ENCODE data around the gene NCOA7. TPM values are rescaled to one million over a fixed set of nuclear protein-coding genes. Genes with fewer than 3 reads are reported as not detected.

Gene NCOA7
- total and polyA plus RNA-seq, 10 of the 15 experiments (the other 5 are each of a cell fraction or from before 2014, with no cell fraction given), result 18.9 to 50.3 (median 34.2) TPM

DNA sequence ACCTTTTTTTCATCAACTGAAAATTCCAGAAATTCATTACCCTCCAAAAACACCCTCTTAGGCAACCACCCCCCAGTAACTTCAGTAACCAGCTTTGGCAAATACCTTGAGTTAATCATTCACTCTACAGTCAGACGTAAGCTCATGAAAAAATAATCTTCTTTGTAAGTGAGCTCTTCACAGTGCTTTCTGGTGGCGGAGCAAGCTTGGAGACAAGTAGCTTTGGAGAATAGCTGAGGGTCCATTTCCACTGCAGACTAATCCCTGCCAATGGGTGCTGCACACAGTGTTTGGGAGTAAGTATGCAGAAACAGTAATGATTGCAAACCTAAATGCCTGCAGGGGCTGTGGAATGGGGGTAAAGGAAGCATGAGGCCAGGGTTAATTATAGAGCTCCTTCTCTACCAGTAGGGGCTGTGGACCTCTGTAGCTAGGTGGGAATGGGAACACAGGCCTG lies 109.0 kb downstream of the NCOA7 start (continued):
- TF ChIP-seq, protein P1, sequence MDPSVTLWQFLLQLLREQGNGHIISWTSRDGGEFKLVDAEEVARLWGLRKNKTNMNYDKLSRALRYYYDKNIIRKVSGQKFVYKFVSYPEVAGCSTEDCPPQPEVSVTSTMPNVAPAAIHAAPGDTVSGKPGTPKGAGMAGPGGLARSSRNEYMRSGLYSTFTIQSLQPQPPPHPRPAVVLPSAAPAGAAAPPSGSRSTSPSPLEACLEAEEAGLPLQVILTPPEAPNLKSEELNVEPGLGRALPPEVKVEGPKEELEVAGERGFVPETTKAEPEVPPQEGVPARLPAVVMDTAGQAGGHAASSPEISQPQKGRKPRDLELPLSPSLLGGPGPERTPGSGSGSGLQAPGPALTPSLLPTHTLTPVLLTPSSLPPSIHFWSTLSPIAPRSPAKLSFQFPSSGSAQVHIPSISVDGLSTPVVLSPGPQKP (IDR thresholded peaks at IDR 0.05; ENCODE audit: low read depth, low read length), result no peak
- TF ChIP-seq, protein P2, sequence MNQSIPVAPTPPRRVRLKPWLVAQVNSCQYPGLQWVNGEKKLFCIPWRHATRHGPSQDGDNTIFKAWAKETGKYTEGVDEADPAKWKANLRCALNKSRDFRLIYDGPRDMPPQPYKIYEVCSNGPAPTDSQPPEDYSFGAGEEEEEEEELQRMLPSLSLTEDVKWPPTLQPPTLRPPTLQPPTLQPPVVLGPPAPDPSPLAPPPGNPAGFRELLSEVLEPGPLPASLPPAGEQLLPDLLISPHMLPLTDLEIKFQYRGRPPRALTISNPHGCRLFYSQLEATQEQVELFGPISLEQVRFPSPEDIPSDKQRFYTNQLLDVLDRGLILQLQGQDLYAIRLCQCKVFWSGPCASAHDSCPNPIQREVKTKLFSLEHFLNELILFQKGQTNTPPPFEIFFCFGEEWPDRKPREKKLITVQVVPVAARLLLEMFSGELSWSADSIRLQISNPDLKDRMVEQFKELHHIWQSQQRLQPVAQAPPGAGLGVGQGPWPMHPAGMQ (IDR thresholded peaks at IDR 0.05; ENCODE audit: borderline replicate concordance), result no peak

DNA sequence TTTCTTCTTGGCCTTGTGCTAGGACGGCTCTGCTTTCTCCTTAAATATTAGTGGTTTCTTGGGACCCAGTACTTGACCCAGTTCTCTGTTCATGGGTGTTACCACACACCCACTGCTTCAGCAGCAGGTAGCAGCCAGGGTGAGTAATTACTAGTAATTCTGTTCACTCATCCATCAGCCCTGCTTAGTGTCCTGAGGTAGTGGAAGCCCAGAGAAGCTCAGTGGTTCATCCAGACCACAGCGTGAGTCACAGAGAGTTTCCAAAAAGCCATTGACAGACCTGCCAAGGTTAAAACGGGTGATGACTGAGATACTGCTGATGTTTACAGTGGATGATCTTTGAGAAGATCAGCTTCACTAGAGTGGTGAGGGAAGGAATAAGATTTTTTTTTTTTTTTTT lies 114.1 kb downstream of the NCOA7 start:
- Histone ChIP-seq H3K36me3 (ENCODE audit: control insufficient read depth in 2 of 2, insufficient read depth in 2 of 2, low read length in 1 of 2) (peaks cover 0 to 7% of the 10 kb centered on the region in 2 experiments; a peak in 1 of 4 replicates), H3K9me3 (replicated peaks; ENCODE audit: control insufficient read depth, insufficient read depth, low read length) (no peaks in the 10 kb centered on the region), H4K20me1 (ENCODE audit: control insufficient read depth, insufficient read depth) (no peaks in the 10 kb centered on the region), H3K4me3 (no peak overlapping the region), H3K4me1 (ENCODE audit: control insufficient read depth, insufficient read depth, low read length) (peaks cover 3% of the 10 kb centered on the region), H3K27me3 (replicated peaks in 1 of 2; ENCODE audit: control insufficient read depth in 2 of 2, insufficient read depth in 2 of 2, low read length in 1 of 2) (no peaks in the 10 kb centered on the region), H3K9ac (ENCODE audit: control insufficient read depth, insufficient read depth, low read length) (no peak overlapping the region), H3K27ac (ENCODE audit: control insufficient read depth, insufficient read depth) (no peak overlapping the region), H3K79me2 (ENCODE audit: control insufficient read depth, insufficient read depth, low read length) (no peaks in the 10 kb centered on the region), H2AFZ (ENCODE audit: control insufficient read depth, low read depth, low read length) (no peak overlapping the region), H3K4me2 (ENCODE audit: control insufficient read depth, insufficient read depth) (no peak overlapping the region)
- DNase-seq (ENCODE audit: low read depth, low spot score), result peak; percentile 50
- in situ Hi-C loops (cut with MboI), result no loop called here
- no peak for FAIRE-seq
- BruUV-seq (replicated peaks), result no TSS peak
- ChIA-PET RAD21 (ENCODE audit: unreplicated experiment) (interaction anchor here (0.6 to 2.6 kb wide), 7 partner anchors 12 to 592 kb away, joined by 3 to 12 read pairs (median 3); partner anchors contain the start of genes HINT3 and NCOA7), SMC1A (ENCODE audit: uncharacterized antibody, unreplicated experiment) (interaction anchor here (0.7 to 2.2 kb wide), 10 partner anchors 12 to 123 kb away, joined by 3 to 7 read pairs (median 4); no protein-coding TSS in a partner anchor), CTCF (interaction anchor here (0.7 to 6.1 kb wide), 13 partner anchors 9 to 126 kb away, joined by 3 to 153 read pairs (median 7); partner anchors contain the start of genes HINT3 and NCOA7), POLR2A (interaction anchor here (0.7 to 0.9 kb wide), 4 partner anchors 11 to 115 kb away, joined by 3 to 4 read pairs (median 3); partner anchors contain the start of gene NCOA7)
- ATAC-seq, result peak; percentile 87
- intact Hi-C loops (cut with micrococcal nuclease; ENCODE audit: unreplicated experiment), result no loop called here
- 3% methylated on average over 3 of the region's 3 CpGs for WGBS (ENCODE audit: insufficient coverage, insufficient replicate concordance, low lambda C conversion rate, missing lambda C conversion rate)
- TF ChIP-seq CBX5 (IDR thresholded peaks at IDR 0.05; ENCODE audit: low read depth) (no peak), POLR2AphosphoS2 (IDR thresholded peaks at IDR 0.05; ENCODE audit: low read depth, low read length) (no peak), ZNF207 (IDR thresholded peaks at IDR 0.05; ENCODE audit: borderline replicate concordance) (no peak), CREB1 (IDR thresholded peaks at IDR 0.05; ENCODE audit: low read depth) (no peak), CREM (IDR thresholded peaks at IDR 0.05; ENCODE audit: low read depth) (no peak; the same call in 1 of the 2 replicates), CHD4 (IDR thresholded peaks at IDR 0.05) (no peak), RBBP5 (conservative IDR thresholded peaks at IDR 0.05) (no peak), RUNX3 (IDR thresholded peaks at IDR 0.05; ENCODE audit: low read length) (peak; percentile 89)
- TF ChIP-seq, protein P3, sequence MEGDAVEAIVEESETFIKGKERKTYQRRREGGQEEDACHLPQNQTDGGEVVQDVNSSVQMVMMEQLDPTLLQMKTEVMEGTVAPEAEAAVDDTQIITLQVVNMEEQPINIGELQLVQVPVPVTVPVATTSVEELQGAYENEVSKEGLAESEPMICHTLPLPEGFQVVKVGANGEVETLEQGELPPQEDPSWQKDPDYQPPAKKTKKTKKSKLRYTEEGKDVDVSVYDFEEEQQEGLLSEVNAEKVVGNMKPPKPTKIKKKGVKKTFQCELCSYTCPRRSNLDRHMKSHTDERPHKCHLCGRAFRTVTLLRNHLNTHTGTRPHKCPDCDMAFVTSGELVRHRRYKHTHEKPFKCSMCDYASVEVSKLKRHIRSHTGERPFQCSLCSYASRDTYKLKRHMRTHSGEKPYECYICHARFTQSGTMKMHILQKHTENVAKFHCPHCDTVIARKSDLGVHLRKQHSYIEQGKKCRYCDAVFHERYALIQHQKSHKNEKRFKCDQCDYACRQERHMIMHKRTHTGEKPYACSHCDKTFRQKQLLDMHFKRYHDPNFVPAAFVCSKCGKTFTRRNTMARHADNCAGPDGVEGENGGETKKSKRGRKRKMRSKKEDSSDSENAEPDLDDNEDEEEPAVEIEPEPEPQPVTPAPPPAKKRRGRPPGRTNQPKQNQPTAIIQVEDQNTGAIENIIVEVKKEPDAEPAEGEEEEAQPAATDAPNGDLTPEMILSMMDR (IDR thresholded peaks at IDR 0.05 in 2 of 3, conservative IDR thresholded peaks at IDR 0.05 in 1 of 3; ENCODE audit: control insufficient read depth in 2 of 3, extremely low read depth in 1 of 3, insufficient read depth in 1 of 3, low read depth in 3 of 3, low read length in 3 of 3), result no peak
- TF ChIP-seq, protein P4, sequence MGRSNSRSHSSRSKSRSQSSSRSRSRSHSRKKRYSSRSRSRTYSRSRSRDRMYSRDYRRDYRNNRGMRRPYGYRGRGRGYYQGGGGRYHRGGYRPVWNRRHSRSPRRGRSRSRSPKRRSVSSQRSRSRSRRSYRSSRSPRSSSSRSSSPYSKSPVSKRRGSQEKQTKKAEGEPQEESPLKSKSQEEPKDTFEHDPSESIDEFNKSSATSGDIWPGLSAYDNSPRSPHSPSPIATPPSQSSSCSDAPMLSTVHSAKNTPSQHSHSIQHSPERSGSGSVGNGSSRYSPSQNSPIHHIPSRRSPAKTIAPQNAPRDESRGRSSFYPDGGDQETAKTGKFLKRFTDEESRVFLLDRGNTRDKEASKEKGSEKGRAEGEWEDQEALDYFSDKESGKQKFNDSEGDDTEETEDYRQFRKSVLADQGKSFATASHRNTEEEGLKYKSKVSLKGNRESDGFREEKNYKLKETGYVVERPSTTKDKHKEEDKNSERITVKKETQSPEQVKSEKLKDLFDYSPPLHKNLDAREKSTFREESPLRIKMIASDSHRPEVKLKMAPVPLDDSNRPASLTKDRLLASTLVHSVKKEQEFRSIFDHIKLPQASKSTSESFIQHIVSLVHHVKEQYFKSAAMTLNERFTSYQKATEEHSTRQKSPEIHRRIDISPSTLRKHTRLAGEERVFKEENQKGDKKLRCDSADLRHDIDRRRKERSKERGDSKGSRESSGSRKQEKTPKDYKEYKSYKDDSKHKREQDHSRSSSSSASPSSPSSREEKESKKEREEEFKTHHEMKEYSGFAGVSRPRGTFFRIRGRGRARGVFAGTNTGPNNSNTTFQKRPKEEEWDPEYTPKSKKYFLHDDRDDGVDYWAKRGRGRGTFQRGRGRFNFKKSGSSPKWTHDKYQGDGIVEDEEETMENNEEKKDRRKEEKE (IDR thresholded peaks at IDR 0.05), result no peak
- TF ChIP-seq, protein P5, sequence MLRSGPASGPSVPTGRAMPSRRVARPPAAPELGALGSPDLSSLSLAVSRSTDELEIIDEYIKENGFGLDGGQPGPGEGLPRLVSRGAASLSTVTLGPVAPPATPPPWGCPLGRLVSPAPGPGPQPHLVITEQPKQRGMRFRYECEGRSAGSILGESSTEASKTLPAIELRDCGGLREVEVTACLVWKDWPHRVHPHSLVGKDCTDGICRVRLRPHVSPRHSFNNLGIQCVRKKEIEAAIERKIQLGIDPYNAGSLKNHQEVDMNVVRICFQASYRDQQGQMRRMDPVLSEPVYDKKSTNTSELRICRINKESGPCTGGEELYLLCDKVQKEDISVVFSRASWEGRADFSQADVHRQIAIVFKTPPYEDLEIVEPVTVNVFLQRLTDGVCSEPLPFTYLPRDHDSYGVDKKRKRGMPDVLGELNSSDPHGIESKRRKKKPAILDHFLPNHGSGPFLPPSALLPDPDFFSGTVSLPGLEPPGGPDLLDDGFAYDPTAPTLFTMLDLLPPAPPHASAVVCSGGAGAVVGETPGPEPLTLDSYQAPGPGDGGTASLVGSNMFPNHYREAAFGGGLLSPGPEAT (IDR thresholded peaks at IDR 0.05; ENCODE audit: low read depth), result no peak

All from GM12878 (cell line).